NCI-H226 (cell line): ENCODE results near the gene SFXN3.
"Not testable (repeated sequence)": the region's sequence is repeated elsewhere in the genome, so short reads cannot be mapped to it uniquely, and the experiment has no call there.

Experiments
- DNase-seq: peaks from one replicate; pipeline ENCODE4 v3.0.0-alpha.2; 2015

SFXN3 gene

GRCh38 chr10:101016814-101017213 lies 14.2 kb upstream of the SFXN3 start:
- DNase-seq, result no peak

DNA sequence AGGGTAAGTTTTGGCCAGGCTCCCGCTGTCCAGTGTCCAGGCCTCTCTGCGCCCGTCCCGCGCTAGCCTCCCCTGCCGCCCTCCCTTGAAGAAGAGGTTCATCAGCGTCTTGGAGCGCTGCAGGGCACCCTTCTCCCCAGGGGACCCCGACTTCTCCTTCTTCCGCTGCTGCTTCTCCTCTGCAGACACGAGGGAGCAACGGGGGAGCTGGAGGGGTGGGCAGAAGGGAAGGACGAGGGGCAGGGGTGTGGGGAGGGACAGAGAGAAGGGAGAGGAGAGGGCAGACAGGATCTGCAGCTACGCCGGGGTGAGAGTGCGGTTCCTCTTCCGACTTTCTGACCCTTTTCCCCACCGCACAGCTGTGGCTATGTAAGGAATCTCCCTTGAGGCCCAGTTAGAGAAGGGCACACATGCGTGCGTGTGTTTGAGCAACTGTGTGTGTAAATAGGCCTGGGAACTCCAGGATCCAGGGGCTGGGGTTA lies 12.9 kb upstream of the SFXN3 start:
- DNase-seq, result no peak

DNA sequence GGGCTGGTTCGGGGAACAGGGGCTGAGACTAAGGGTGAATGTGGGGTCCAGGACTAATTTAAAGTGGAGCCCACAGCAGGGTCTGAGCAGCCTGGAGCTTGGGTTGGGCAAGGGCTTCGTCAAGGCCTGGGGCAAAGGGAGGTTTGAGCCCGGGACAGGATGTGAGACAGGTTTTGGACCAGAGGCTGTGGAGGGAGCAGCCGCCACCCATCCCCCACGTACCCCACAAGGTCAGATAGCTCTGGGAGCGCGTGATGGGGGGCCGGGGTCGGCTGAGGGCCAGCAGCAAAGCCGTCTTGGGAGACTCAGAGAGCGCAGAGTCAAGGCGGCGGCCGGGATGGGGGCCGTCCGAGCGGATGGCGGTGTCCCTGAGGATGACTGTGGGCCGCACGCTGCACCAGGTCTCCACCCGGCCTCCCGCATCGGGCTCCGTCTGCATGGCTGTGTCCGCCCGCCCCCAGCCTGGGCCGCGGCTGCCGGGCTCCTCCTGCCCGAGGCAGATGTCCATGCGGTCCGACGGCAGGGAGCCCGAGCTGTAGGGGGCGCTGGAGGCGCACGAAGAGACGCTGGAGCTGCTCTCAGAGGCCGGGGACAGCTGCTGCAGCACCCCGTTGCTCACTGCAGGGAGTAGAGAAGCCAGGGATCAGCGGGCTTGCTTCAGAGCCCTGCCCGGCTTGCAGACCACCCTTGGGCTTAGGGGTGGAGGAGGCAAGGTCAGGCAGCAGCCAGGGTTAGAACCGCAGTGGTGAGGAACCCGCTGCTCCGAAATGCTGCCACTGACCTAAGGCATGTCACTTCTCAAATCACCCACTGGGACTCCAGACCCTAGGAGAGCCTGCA lies 12.2 kb upstream of the SFXN3 start:
- peak; percentile 74 for DNase-seq

- DNase-seq, result no peak
Measured at GRCh38 chr10:101019440-101019703, 11.7 kb upstream of the SFXN3 start.

GRCh38 chr10:101020427-101021075 lies 10.5 kb upstream of the SFXN3 start:
- DNase-seq, result no peak

DNA sequence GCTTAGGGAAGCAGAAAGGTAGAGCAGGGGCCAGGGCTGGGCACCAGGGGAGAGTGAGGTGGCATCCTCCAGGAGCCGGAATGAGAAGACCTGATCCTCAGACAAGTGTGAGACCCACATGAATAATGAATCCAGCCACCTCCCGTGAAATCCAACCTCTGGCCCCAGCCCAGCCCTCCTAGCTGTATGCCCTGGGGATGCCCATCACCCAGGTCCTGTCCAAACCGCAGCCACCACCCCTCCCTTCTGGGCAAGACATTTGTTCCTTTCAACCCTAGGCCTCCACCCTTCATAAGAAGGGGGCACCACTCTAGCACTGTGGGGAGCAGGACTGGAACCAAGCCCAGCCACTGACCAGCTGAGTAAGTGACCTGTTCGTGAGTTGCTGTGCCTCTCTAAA lies 9.8 kb upstream of the SFXN3 start:
- DNase-seq, result no peak

- no peak for DNase-seq
Measured at GRCh38 chr10:101021692-101022251, 9.3 kb upstream of the SFXN3 start.

GRCh38 chr10:101022967-101023705 lies 7.9 kb upstream of the SFXN3 start:
- DNase-seq, result no peak

DNA sequence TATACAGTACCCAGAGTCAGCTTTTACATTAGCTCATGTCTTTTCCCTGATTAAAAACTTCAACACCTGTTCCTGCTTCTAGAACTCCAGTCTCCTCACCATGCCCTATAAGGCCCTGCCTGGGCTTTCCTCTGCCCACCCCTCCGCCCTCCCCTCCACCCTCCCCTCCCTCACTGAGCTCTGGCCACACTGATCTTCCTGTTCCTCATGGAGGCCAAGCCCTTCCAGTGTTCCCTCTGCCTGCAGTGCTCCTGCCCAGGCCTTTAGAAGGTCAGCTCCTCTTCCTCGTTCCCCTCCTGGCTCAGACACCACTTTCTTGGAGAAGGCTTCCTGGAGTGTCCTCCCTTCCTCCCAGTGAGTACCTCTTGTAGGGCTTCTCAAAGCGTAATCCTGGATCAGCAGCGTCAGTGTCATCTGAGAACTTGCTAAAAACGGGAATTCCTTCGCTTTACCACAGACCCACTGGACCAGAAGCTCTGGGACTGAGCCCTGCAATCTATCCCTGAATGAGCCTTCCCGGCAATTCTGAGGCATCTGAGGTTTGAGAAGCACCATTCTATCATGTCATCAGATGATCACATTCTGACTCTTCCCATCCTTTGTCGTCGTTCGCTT lies 3.8 kb upstream of the SFXN3 start:
- DNase-seq, result no peak

GRCh38 chr10:101028446-101029337 lies 2.3 kb upstream of the SFXN3 start:
- DNase-seq, result no peak

GRCh38 chr10:101029520-101030295 lies 1.3 kb upstream of the SFXN3 start:
- no peak for DNase-seq

DNA sequence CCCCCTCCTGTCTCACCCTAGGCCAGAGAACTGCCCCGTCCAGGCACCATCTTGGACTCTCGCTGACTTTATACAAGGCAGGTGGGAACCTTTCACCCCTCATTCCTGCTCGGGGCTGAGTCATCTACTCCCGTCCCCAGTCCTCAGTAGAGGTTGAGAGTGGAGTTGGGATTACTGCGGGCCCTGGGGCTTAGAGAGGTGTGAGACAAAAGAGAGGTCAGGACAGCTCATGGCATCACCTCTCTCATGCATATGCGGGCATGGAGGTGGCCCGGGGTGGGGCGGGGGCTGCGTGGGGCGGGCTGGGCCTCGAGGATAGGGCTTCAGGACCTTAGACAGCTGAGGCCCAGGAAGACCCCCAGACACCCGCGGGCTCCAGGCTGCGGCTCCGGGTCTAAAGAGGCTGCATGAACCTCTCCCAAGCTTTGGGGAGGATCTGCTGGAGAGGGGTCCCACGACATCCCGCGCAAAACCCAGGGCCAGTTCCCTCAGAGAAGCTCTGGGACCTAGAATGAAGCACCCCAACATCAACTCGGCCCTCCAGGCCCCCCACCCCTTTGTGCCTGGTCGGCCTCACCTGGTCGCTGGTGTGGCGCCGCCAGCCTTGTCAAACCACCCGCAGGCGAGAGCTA lies 422 bp upstream of the SFXN3 start:
- DNase-seq, result no peak

DNA sequence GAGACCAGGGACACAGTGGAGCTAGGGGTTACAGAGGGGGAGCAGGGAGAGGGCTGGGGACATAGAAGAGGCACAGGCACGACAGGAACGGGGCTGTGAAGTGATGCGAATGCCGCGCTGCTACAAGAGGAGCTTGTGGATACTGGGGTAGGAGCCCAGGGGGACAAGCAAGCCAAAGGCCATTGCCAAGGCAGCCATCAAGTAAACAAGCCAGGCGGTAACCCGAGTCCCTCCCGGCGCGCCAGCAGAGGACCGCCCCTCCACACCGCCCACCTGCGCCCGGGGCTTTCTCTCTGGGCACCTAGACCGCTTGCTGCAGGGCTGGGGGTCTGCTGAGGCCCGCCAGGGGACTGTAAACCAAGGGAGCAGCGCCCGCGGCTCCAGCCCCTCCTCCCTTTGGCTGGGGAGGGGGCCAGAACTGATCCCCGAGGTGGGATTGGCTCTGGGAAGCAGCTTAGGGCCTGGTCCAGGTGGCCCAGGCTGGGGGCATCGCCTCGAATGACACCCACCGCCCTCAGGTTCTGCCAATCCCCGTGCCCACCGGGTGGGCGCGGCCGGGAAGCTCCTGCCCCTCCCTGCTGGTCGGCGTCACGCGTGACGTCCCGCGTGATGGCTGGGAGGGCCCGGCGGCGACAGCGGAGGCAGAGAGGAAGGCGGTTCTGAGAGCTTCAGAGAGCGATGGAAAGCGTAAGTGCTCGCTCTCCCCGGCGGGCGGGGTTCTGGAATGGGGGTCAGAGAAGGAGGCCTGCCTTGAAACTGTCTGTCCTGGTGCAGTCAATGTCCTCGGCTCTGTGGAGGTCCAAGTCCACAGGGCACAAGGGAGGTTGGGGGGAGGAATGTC lies 982 bp downstream of the SFXN3 start:
- DNase-seq, result peak; percentile 63

DNA sequence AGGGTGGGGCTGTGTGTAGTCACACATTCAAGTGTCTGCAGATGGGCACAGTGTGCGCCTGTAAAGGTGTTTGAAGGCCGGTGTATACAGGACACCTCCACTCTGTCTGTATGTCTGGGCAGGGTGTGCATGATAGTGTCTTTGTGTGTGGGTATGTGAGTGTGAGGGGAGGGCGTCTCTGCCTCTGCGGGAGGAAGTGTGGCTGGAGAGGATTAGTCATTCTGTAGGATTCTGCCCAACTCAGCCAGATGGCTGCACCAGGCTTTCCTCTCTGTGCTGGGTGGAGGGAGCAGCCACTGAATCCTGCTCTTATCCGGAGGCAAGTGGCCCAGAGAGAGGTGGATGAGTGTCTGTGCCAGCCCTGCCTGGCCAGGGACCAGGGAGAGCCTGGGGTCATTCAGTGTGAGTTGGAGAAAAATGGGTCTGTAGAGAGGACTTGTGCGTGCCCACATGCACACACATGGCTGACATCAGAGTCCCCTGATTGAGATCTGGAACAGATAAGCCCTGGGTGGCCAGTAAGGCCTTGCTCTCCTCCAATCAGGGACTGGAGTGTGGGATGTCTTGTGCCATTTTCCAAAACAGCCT lies 1.7 kb downstream of the SFXN3 start:
- peak; percentile 92 for DNase-seq

- DNase-seq, result no peak
Measured at GRCh38 chr10:101033276-101033675, 2.2 kb downstream of the SFXN3 start.

- DNase-seq, result not testable (repeated sequence)
Measured at GRCh38 chr10:101034404-101034803, 3.4 kb downstream of the SFXN3 start.

- DNase-seq, result no peak
Measured at GRCh38 chr10:101035314-101035713, 4.3 kb downstream of the SFXN3 start.

GRCh38 chr10:101035916-101036702 lies 5.1 kb downstream of the SFXN3 start:
- DNase-seq, result no peak
